HG03108 (cell line): ENCODE measurements around the gene FCAR.
"Not testable (repeated sequence)": the region's sequence is repeated elsewhere in the genome, so short reads cannot be mapped to it uniquely, and the experiment has no call there.

Experiments
- ATAC-seq: cut with Tn5 transposase; IDR thresholded peaks from one replicate; pipeline ENCODE4 v1.9.1; 2021; ENCODE audit warnings: moderate library complexity; ENCODE audit not compliant: unreplicated experiment

FCAR gene

DNA sequence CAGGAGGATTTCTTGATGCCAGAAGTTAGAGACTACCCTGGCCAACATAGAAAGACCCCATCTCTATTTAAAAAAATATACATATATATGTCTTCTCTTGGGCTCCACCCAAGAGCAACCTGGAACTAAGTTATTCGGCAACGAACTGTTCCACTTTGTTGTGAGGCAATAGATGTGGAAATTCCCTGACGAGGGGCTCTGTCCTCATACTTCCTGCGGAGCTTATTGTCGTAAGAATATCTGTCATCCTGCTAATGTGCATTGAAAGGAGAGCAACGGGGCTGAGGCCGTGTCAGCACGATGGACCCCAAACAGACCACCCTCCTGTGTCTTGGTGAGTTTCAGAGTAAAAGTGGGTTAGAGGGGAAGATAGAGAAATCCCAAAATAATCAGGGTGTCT, at the start of gene FCAR:
FCAR (plus strand) TSS at position 246 of the 400 bp plus-strand sequence; CDS start at position 301, 55 bp downstream.
- no peak for ATAC-seq

DNA sequence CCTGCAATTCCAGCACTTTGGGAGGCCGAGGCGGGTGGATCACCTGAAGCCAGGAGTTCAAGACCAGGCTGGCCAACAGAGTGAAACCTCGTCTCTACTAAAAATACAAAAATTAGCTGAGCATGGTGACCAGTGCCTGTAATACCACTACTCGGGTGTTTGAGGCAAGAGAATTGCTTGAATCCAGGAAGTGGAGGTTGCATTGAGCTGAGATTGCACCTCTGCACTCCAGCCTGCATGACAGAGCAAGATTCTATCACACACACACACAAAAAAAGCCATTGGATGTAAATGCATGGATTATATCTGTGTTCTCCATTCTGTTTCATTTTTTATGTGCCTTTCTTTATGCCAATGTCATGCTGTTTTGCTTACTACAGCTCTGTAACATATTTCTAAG, 49.6 kb upstream of the FCAR start:
- not testable (repeated sequence) for ATAC-seq

DNA sequence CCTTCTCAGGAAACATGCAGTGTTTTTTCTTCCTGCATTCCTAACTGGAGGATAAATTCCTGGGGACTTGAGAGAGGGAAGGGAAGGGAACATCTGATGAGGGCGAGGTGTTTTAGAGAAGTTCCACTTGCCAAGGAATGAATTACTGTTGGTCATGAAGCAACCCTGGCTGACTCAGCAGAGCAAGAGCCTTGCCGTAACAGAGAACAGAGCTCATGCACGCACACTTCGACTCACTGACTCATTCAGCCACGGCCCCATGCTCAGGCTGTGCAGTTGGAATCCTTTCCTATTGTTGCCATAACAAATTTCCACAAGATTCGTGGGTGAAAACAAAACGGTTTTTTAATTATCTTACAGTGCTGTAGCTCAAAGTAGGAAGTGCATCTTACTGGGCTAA, 48.7 kb upstream of the FCAR start:
- ATAC-seq = not testable (repeated sequence)

DNA sequence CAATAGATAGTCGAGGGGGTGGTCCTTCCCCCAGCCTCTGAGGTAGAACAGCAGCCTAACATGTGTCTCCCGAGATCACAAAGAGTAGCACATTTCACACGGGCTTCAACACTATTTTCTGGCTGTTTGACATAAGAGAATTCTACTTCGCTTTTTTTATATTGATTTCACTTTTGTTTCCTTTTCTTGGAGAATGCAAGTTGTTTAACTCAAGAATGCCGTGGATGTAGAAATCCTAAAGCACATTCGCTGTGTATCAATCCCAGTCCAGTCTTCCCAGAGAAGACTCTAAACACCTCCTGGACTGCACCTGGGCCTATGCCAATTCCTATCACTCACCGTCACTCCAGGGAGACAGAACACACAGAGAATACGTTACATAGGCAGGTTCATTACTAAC, 46.0 kb upstream of the FCAR start:
- not testable (repeated sequence) for ATAC-seq

DNA sequence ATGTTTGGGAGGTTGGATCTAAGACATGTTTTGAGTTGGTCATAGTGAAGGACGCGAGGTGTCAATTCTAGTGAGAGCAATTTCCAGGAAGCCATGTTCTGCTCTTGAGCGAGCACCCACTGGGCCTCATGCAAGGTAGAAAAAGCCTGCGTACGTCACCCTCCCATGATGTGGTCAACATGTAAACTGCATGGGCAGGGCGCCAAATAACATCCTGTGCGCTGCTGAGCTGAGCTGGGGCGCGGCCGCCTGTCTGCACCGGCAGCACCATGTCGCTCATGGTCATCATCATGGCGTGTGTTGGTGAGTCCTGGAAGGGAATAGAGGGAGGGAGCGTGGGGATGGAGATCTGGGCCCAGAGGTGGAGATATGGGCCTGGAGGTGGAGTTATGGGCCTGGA, 41.5 kb upstream of the FCAR start, which contains the start of gene KIR2DS4:
KIR2DS4 (plus strand) TSS at position 181 of the 400 bp plus-strand sequence.
- not testable (repeated sequence) for ATAC-seq

DNA sequence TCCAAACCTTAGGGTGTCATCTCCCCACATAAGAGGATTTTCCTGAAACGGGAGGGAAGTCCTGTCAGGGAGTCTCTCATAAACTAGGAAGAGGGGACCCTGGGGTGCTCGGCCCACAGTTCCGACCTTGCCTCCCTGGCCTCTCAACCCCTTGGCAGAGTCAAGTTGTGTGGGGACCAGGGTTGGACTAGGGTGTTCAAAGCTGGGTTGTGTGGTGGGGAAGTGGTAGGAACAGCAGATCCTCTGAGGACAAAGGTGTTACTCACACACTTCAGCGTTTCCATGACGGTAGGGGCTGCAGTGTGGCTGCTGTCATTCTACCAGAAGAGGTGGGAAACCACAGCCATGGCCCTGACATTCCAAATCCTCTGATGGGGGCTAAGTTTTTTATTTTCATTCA, 38.9 kb upstream of the FCAR start:
- ATAC-seq = not testable (repeated sequence)

DNA sequence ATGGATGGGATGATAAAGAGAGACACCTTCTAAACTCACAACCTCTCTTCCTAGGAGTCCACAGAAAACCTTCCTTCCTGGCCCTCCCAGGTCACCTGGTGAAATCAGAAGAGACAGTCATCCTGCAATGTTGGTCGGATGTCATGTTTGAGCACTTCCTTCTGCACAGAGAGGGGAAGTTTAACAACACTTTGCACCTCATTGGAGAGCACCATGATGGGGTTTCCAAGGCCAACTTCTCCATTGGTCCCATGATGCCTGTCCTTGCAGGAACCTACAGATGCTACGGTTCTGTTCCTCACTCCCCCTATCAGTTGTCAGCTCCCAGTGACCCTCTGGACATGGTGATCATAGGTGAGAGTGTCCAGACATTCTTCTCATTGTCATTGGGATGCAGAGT, 36.5 kb upstream of the FCAR start:
- not testable (repeated sequence) for ATAC-seq

DNA sequence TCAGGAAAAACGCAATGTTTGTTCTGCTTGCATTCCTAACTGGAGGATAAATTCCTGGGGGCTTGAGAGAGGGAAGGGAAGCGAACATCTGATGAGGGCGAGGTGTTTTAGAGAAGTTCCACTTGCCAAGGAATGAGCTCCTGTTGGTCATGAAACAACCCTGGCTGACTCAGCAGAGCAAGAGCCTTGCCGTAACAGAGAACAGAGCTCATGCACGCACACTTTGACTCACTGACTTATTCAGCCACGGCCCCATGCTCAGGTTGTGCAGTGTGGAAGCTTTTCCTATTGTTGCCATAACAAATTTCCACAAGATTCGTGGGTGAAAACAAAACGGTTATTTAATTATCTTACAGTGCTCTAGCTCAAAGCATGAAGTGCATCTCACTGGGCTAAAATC, 30.9 kb upstream of the FCAR start:
- not testable (repeated sequence) for ATAC-seq

DNA sequence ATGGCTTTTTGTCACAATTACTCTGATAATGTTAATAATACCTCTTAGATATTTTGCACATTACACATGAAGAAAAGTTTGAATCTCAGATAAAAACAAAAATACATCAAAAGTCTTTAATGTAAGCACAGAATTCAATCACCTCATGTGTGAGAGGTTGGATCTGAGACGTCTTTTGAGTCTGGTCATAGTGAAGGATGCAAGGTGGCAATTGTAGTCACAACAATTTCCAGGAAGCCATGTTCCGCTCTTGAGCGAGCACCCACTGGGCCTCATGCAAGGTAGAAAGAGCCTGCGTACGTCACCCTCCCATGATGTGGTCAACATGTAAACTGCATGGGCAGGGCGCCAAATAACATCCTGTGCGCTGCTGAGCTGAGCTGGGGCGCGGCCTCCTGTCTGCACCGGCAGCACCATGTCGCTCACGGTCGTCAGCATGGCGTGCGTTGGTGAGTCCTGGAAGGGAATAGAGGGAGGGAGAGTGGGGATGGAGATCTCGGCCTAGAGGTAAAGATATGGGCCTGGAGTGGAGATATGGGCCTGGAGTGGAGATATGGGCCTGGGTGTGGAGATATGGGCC, 23.9 kb upstream of the FCAR start, which contains the start of gene KIR3DL2:
KIR3DL2 (plus strand) TSS at position 383 of the 580 bp plus-strand sequence; CDS start at position 416, 33 bp downstream.
- ATAC-seq = not testable (repeated sequence)

DNA sequence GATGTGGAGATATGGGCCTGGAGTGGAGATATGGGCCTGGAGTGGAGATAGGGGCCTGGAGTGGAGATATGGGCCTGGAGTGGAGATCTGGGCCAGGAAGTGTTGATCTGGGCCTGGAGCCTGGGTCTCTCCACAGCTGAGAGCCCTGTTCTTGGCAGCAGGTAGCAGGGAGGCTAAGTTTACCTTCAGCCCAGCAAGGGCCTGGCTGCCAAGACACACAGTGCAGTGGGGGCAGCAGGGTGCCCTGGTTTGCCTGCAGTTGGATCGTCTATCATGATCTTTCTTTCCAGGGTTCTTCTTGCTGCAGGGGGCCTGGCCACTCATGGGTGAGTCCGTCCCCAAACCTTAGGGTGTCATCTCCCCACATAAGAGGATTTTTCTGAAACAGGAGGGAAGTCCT, 23.1 kb upstream of the FCAR start:
- no peak for ATAC-seq

DNA sequence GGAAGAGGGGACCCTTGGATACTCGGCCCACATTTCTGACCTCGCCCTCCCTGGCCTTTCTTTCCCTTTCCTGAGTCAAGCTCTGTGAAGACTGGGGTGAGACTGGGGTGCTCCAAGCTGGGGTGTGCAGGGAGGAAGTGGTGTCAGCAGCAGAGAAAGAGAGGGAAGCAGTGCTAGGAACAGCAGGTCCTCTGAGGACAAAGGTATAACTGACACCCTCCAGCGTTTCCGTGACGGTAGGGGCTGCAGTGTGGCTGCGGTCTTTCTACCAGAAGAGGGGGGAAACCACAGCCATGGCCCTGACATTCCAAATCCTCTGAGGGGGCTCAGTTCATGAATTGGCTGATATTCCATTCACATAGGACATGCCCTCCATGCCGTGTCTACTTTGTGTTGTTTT, 22.7 kb upstream of the FCAR start:
- ATAC-seq = no peak

DNA sequence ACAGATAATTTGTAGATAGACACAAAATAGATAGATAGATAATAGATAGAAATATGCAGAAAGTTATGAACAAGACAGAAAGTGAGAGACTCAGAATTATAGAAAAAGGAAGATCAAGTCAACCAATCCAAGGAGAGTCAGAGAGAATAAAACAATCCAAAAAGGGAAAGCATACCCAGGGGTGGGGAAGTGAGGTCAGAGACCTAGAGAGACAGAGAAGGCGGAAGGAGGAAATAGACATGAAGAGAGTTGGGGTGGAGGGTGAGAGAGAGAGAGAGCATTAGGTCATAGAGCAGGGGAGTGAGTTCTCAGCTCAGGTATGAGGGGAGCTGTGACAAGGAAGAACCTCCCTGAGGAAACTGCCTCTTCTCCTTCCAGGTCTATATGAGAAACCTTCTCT, 18.8 kb upstream of the FCAR start:
- not testable (repeated sequence) for ATAC-seq

DNA sequence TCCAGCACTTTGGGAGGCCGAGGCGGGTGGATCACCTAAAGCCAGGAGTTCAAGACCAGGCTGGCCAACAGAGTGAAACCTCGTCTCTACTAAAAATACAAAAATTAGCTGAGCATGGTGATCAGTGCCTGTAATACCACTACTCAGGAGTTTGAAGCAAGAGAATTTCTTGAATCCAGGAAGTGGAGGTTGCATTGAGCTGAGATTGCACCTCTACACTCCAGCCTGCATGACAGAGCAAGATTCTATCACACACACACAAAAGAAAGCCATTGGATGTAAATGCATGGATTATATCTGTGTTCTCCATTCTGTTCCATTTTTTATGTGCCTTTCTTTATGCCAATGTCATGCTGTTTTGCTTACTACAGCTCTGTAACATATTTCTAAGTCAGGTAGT, 15.6 kb upstream of the FCAR start:
- ATAC-seq = not testable (repeated sequence)

DNA sequence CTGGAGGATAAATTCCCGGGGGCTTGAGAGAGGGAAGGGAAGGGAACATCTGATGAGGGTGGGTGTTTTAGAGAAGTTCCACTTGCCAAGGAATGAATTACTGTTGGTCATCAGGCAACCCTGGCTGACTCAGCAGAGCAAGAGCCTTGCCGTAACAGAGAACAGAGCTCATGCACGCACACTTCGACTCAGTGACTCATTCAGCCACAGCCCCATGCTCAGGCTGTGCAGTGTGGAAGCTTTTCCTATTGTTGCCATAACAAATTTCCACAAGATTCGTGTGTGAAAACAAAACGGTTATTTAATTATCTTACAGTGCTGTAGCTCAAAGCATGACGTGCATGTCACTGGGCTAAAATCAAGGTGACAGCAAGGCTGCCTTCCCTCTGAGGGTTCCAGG, 14.6 kb upstream of the FCAR start:
- not testable (repeated sequence) for ATAC-seq

DNA sequence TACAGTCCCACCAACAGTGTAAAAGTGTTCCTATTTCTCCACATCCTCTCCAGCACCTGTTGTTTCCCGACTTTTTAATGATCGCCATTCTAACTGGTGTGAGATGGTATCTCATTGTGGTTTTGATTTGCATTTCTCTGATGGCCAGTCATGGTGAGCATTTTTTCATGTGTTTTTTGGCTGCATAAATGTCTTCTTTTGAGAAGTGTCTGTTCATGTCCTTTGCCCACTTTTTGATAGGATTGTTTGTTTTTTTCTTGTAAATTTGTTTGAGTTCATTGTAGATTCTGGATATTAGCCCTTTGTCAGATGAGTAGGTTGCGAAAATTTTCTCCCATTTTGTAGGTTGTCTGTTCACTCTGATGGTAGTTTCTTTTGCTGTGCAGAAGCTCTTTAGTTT, 10.6 kb upstream of the FCAR start:
- not testable (repeated sequence) for ATAC-seq

DNA sequence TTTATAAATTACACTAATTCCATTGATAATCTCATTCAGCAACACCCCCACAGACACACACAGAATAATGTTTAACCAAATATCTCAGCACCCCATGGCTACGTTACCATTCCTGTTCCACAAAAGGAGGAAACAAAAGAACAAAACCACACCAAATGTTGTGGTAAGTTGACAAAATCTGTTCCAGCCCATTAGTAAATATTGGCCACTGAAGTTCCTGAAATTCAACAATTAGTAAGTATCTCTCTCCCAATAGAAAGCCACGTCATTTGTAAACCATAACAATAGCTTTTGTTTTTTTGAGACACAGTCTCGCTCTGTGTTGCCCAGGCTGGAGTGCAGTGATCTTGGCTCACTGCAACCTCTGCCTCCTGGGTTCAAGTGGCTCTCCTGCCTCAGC, 2.3 kb upstream of the FCAR start:
- no peak for ATAC-seq

DNA sequence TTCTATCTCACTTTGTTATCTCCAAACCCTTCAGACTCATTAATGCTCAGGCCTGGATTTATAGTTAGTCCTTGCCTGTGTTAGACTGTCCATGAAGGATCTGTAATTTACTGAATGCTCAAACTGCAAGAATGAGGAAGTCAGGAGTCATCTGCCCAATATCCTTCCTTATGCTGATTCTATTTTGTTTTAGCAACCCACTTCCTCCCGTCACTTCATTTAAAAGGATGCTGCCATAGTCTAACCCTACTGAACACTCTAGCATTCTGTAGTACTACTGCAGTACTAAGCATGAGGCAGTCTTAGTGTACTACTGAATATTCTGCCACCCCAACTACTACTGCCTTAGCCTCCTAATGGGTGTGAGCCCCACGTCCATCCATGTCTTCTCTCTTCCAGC, 1.5 kb downstream of the FCAR start:
- ATAC-seq = no peak

DNA sequence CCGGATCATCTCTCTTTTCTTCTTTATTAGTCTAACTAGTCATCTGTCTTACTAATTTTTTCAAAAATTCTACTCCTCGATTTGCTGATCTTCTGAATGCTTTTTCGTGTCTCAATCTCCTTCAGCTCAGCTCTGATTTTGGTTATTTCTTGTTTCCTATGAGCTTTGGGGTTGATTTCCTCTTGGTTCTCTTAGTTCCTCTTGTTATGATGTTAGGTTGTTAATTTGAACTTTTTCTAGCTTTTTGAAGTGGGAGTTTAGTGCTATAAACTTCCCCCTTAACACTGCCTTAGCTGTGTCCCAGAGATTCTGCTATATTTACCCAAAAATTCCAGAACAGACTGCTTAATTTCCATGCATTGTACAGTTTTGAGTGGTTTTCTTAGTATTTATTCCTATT, 3.4 kb downstream of the FCAR start:
- no peak for ATAC-seq

DNA sequence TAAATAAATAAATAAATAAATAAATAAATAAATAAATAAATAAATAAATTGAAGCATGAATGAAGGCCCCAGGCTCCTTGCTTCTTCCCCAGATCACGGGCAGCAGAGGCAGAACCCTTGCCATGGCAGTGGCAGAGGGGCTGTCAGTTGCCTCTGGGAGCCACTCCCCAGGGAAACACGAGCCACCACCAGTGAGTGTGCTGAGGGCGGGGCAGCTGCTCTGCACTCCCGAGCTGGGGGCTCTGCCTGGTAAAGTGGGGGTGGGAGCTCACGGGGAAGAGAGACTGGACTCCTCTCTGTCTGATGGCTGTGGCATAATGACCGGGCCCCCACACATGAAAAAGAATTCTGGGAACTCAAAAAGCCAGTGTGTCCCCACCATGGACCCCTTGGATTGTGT, 7.8 kb downstream of the FCAR start:
- ATAC-seq = no peak

DNA sequence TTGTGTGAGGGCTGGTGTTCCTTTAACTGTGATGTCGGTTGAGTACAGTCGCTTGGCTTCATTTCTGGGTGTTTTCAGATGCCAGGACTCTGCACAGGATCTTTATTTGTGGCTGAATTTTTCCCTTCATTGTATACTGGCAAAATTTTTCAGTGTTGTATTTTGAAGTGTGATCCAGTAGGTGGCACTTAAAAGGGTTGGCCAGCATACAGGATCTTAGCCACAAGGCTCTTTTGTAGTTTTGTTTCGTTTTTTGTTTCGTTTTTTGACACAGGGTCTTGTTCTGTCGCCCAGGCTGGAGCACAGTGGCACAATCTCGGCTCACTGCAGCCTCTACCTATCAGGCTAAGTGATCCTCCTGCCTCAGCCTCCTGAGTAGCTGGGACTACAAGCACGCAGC, 8.7 kb downstream of the FCAR start:
- ATAC-seq = no peak

DNA sequence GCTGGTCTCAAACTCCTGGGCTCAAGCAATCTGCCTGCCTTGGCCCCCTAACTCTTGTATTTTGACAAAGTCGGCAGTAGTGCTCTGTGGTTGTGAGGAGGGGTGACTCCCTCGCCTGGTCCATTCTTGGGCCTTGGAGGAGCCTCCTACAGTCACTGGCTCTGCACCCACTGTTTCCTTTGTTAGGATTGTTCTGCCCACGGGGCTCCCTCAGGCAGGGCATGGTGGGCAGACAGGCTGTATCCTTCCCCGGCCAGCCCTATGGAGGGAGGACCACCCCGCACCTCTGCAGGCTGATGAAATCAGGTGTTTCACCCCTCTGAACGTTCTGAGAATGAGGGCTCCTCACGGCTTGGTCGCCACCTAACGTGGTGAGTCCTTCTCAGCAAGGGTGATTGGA, 9.2 kb downstream of the FCAR start:
- no peak for ATAC-seq

DNA sequence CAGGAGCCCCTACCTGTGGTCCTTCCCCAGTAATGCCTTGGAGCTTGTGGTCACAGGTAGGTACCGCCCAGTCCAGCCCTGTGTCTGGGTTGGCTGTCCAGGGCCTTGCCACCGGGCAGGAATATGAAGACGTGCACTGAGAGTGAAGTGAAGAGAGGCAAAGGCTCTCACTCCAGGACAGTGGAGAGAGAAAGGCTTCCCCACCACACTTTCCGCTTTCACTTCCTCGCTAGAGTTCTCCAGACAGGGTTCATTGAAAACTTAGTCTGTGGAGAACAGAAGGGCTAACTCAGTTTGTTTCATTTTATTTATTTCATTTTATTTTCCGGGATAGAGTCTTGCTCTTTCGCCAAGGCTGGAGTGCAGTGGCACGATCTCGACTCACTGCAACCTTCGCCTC, 14.2 kb downstream of the FCAR start:
- no peak for ATAC-seq

DNA sequence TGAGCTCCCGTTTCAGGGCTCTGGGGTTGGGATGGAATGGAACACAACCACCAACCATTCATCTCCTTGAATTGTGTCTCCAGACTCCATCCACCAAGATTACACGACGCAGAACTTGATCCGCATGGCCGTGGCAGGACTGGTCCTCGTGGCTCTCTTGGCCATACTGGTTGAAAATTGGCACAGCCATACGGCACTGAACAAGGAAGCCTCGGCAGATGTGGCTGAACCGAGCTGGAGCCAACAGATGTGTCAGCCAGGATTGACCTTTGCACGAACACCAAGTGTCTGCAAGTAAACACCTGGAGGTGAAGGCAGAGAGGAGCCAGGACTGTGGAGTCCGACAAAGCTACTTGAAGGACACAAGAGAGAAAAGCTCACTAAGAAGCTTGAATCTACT, 15.5 kb downstream of the FCAR start:
- no peak for ATAC-seq
